ENCODE data around the gene WASL.

WASL gene

GRCh38 chr7:123770378-123770777 lies 21.6 kb upstream of the WASL start:
- no peak overlapping the region for H3K4me3 ChIP-seq (replicated peaks in 1 of 2; ENCODE audit: low read depth in 2 of 2, low read length in 2 of 2)
- DNase-seq (ENCODE audit: low read depth in 2 of 2), result peak; percentile 63 to 93
- no peak for TF ChIP-seq CTCF (IDR thresholded peaks at IDR 0.05; ENCODE audit: low read depth, low read length)

GRCh38 chr7:123769371-123769770 lies 20.6 kb upstream of the WASL start:
- DNase-seq (ENCODE audit: low read depth in 2 of 2), result peak; percentile 77 to 86
- no peak for TF ChIP-seq CTCF (IDR thresholded peaks at IDR 0.05; ENCODE audit: low read depth, low read length)

GRCh38 chr7:123768493-123768892 lies 19.7 kb upstream of the WASL start:
- H3K4me3 ChIP-seq (replicated peaks in 1 of 2; ENCODE audit: low read depth in 2 of 2, low read length in 2 of 2), result no peak overlapping the region
- no peak for DNase-seq (ENCODE audit: low read depth in 2 of 2)
- TF ChIP-seq CTCF (IDR thresholded peaks at IDR 0.05; ENCODE audit: low read depth, low read length), result no peak

More at GRCh38 chr7:123769371-123769770, 20.6 kb upstream of the WASL start:
- no peak overlapping the region for H3K4me3 ChIP-seq (replicated peaks in 1 of 2; ENCODE audit: low read depth in 2 of 2, low read length in 2 of 2)

GRCh38 chr7:123763191-123763661 lies 14.4 kb upstream of the WASL start:
- no peak for TF ChIP-seq CTCF (IDR thresholded peaks at IDR 0.05; ENCODE audit: low read depth, low read length)
- no peak for DNase-seq (ENCODE audit: low read depth in 2 of 2)
- no peak overlapping the region for H3K4me3 ChIP-seq (replicated peaks in 1 of 2; ENCODE audit: low read depth in 2 of 2, low read length in 2 of 2)

- TF ChIP-seq CTCF (IDR thresholded peaks at IDR 0.05; ENCODE audit: low read depth, low read length), result no peak
- DNase-seq (ENCODE audit: low read depth in 2 of 2), result no peak
- H3K4me3 ChIP-seq (replicated peaks in 1 of 2; ENCODE audit: low read depth in 2 of 2, low read length in 2 of 2), result no peak overlapping the region
These were observed 12.9 kb upstream of the WASL start for GRCh38 chr7:123761729-123762128.

- peak in 1 of 2 donors; percentile 41 for DNase-seq (ENCODE audit: low read depth in 2 of 2)
- H3K4me3 ChIP-seq (replicated peaks in 1 of 2; ENCODE audit: low read depth in 2 of 2, low read length in 2 of 2), result no peak overlapping the region
- no peak for TF ChIP-seq CTCF (IDR thresholded peaks at IDR 0.05; ENCODE audit: low read depth, low read length)
These were observed 8.3 kb upstream of the WASL start for GRCh38 chr7:123757095-123757494.

- no peak overlapping the region for H3K4me3 ChIP-seq (replicated peaks in 1 of 2; ENCODE audit: low read depth in 2 of 2, low read length in 2 of 2)
- no peak for TF ChIP-seq CTCF (IDR thresholded peaks at IDR 0.05; ENCODE audit: low read depth, low read length)
- DNase-seq (ENCODE audit: low read depth in 2 of 2), result no peak
These were observed 6.5 kb upstream of the WASL start for GRCh38 chr7:123755338-123755737.

Measured in cardiac fibroblast (primary cell).